ENCODE data around the gene TXK.

TXK gene

DNA sequence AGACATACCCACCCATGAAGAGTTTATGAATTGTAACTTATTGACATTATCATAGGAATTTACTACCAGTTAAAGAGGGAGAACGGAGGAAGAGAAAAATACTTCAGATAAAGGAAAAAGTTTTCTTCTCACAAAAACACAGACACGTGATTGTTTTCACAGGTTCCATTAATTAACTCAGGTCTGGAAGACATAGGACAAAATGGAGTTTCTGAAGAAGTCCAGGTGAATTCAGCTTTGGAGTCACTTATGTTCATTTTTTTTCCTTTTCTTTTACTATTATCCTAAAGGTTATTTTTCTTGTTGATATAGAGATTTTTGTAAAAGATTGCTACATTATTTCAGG is 97.0 kb downstream of the TXK start:
- TF ChIP-seq ELK4 (IDR thresholded peaks at IDR 0.05; ENCODE audit: borderline replicate concordance, low read depth, low read length) (no peak), ZNF16 (tag by site-specific recombination; IDR thresholded peaks at IDR 0.05; ENCODE audit: low read depth) (no peak), ZNF664 (tag by site-specific recombination; IDR thresholded peaks at IDR 0.05) (no peak), GLIS1 (tag by site-specific recombination; IDR thresholded peaks at IDR 0.05) (no peak), GLIS2 (tag by site-specific recombination; IDR thresholded peaks at IDR 0.05) (no peak), ZNF48 (tag by site-specific recombination; IDR thresholded peaks at IDR 0.05) (no peak), ZNF398 (tag by site-specific recombination; IDR thresholded peaks at IDR 0.05) (no peak), ZNF548 (tag by site-specific recombination; IDR thresholded peaks at IDR 0.05) (no peak), ZNF624 (tag by site-specific recombination; IDR thresholded peaks at IDR 0.05) (no peak), IKZF3 (tag by site-specific recombination; IDR thresholded peaks at IDR 0.05) (no peak)
- TF ChIP-seq, protein P1, sequence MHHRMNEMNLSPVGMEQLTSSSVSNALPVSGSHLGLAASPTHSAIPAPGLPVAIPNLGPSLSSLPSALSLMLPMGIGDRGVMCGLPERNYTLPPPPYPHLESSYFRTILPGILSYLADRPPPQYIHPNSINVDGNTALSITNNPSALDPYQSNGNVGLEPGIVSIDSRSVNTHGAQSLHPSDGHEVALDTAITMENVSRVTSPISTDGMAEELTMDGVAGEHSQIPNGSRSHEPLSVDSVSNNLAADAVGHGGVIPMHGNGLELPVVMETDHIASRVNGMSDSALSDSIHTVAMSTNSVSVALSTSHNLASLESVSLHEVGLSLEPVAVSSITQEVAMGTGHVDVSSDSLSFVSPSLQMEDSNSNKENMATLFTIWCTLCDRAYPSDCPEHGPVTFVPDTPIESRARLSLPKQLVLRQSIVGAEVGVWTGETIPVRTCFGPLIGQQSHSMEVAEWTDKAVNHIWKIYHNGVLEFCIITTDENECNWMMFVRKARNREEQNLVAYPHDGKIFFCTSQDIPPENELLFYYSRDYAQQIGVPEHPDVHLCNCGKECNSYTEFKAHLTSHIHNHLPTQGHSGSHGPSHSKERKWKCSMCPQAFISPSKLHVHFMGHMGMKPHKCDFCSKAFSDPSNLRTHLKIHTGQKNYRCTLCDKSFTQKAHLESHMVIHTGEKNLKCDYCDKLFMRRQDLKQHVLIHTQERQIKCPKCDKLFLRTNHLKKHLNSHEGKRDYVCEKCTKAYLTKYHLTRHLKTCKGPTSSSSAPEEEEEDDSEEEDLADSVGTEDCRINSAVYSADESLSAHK (tag by site-specific recombination; IDR thresholded peaks at IDR 0.05), result no peak
- Histone ChIP-seq H3K36me3 (ENCODE audit: control insufficient read depth in 2 of 2, insufficient read depth in 1 of 2, low read length in 2 of 2) (peaks cover 0 to 24% of the 10 kb centered on the region in 2 experiments; a peak in 1 of 3 replicates), H3K9me3 (ENCODE audit: control insufficient read depth, insufficient read depth, low read depth, low read length) (no peaks in the 10 kb centered on the region), H3K4me3 (ENCODE audit: low read depth, low read length) (no peak overlapping the region), H3K4me1 (ENCODE audit: control insufficient read depth, insufficient read depth, low read length) (no peaks in the 10 kb centered on the region), H3K27ac (ENCODE audit: extremely low read depth, low read depth, low read length) (no peak overlapping the region)
- ChIA-PET POLR2A (no interaction called here), CTCF (no interaction called here)

- ChIA-PET POLR2A (no interaction called here), CTCF (interaction anchor here (3.0 kb wide), 1 partner anchor 52 kb away, joined by 11 read pairs; no protein-coding TSS in a partner anchor)
- H3K9me3 ChIP-seq (ENCODE audit: control insufficient read depth, insufficient read depth, low read depth, low read length), result no peaks in the 10 kb centered on the region
- H3K4me3 ChIP-seq (ENCODE audit: low read depth, low read length), result no peak overlapping the region
- H3K4me1 ChIP-seq (ENCODE audit: control insufficient read depth, insufficient read depth, low read length), result no peaks in the 10 kb centered on the region
- H3K36me3 ChIP-seq (ENCODE audit: control insufficient read depth in 2 of 2, insufficient read depth in 1 of 2, low read length in 2 of 2), result peaks cover 0 to 24% of the 10 kb centered on the region in 2 experiments; a peak in 1 of 3 replicates
- TF ChIP-seq, protein P2, sequence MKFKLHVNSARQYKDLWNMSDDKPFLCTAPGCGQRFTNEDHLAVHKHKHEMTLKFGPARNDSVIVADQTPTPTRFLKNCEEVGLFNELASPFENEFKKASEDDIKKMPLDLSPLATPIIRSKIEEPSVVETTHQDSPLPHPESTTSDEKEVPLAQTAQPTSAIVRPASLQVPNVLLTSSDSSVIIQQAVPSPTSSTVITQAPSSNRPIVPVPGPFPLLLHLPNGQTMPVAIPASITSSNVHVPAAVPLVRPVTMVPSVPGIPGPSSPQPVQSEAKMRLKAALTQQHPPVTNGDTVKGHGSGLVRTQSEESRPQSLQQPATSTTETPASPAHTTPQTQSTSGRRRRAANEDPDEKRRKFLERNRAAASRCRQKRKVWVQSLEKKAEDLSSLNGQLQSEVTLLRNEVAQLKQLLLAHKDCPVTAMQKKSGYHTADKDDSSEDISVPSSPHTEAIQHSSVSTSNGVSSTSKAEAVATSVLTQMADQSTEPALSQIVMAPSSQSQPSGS (tag by site-specific recombination; IDR thresholded peaks at IDR 0.05; ENCODE audit: low read depth), result no peak
- TF ChIP-seq ZBTB8A (tag by site-specific recombination; IDR thresholded peaks at IDR 0.05) (no peak), KLF8 (tag by site-specific recombination; IDR thresholded peaks at IDR 0.05) (no peak), ZNF560 (tag by site-specific recombination; IDR thresholded peaks at IDR 0.05; ENCODE audit: borderline replicate concordance) (no peak), ELK4 (IDR thresholded peaks at IDR 0.05; ENCODE audit: borderline replicate concordance, low read depth, low read length) (no peak), ZNF157 (tag by site-specific recombination; IDR thresholded peaks at IDR 0.05) (no peak), HOXD13 (CRISPR knock-in tag; IDR thresholded peaks at IDR 0.05; ENCODE audit: borderline replicate concordance) (no peak), ZNF214 (tag by site-specific recombination; IDR thresholded peaks at IDR 0.05; ENCODE audit: borderline replicate concordance) (no peak), ZSCAN23 (tag by site-specific recombination; IDR thresholded peaks at IDR 0.05) (no peak), ZNF654 (tag by site-specific recombination; IDR thresholded peaks at IDR 0.05; ENCODE audit: low read depth) (no peak)
- H3K27ac ChIP-seq (ENCODE audit: extremely low read depth, low read depth, low read length), result no peak overlapping the region
Measured at GRCh38 chr4:48035952-48036351, 98.1 kb downstream of the TXK start.

All from HEK293 (cell line).